ENCODE results near the gene SLC16A7.
"Not testable (repeated sequence)": the region's sequence is repeated elsewhere in the genome, so short reads cannot be mapped to it uniquely, and the experiment has no call there.

SLC16A7 gene

DNA sequence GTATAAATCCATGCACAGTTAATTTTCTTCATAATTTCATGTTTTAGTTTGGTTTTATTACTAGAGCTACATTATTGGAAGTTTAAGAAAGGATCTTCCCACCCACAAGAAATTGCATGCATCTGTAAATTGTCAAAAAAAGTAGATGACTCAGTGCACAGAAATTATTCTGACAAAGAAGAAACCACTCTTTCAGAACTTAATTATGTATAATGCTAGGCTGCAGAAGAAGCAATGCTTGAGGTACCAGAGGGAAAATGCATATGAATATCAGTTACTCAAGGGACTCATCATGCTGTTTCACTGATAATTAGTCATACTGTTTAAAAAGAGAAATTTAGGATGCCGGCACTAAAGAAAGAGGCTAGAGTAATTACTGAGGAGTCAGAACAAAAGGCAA, 147.0 kb downstream of the SLC16A7 start:
- DNase-seq: no peak
- no peak overlapping the region for H2BK5ac ChIP-seq (ENCODE audit: low read depth, low read length, poor library complexity)
- no CpG with 5 or more reads among the region's 1 CpG for WGBS (ENCODE audit: extremely low coverage, insufficient coverage, insufficient read length)
- no peak overlapping the region for H2AFZ ChIP-seq (ENCODE audit: insufficient read depth, low read length, poor library complexity)
- no peak overlapping the region for H3K4me3 ChIP-seq (ENCODE audit: low read depth, low read length)
- no peaks in the 10 kb centered on the region for H3K9me3 ChIP-seq (ENCODE audit: insufficient read depth, low read depth, low read length)
- H4K8ac ChIP-seq (ENCODE audit: low read depth, low read length): no peak overlapping the region
- H2AK5ac ChIP-seq (ENCODE audit: low read length): no peak overlapping the region
- no peak overlapping the region for H3K9ac ChIP-seq (ENCODE audit: low read length)
- H2BK120ac ChIP-seq (ENCODE audit: insufficient read depth, low read length, poor library complexity): no peak overlapping the region
- no peak overlapping the region for H2BK12ac ChIP-seq (ENCODE audit: low read length)
- no peaks in the 10 kb centered on the region for H3K79me1 ChIP-seq (ENCODE audit: low read length)
- H3K27ac ChIP-seq (ENCODE audit: low read depth, low read length): no peak overlapping the region
- H3K18ac ChIP-seq (ENCODE audit: low read length): no peak overlapping the region
- H3K14ac ChIP-seq (ENCODE audit: low read length): no peak overlapping the region
- no peak overlapping the region for H4K12ac ChIP-seq (ENCODE audit: low read depth, low read length)
- H4K91ac ChIP-seq (ENCODE audit: low read depth, low read length): no peak overlapping the region
- H3K4me1 ChIP-seq (ENCODE audit: control insufficient read depth in 1 of 2, insufficient read depth in 2 of 2, low read length in 2 of 2): no peaks in the 10 kb centered on the region
- no peak overlapping the region for H3K4me2 ChIP-seq (ENCODE audit: low read length)
- no peaks in the 10 kb centered on the region for H3K79me2 ChIP-seq (ENCODE audit: control insufficient read depth, insufficient read depth, low read length, poor library complexity)
- no peak overlapping the region for H3K4ac ChIP-seq (ENCODE audit: low read depth, low read length)
- no peaks in the 10 kb centered on the region for H3K36me3 ChIP-seq (ENCODE audit: control insufficient read depth in 1 of 2, insufficient read depth in 2 of 2, low read length in 2 of 2)
- no peaks in the 10 kb centered on the region for H3K27me3 ChIP-seq (ENCODE audit: insufficient read depth, low read length)
- H3K23ac ChIP-seq (ENCODE audit: low read length): no peak overlapping the region

DNA sequence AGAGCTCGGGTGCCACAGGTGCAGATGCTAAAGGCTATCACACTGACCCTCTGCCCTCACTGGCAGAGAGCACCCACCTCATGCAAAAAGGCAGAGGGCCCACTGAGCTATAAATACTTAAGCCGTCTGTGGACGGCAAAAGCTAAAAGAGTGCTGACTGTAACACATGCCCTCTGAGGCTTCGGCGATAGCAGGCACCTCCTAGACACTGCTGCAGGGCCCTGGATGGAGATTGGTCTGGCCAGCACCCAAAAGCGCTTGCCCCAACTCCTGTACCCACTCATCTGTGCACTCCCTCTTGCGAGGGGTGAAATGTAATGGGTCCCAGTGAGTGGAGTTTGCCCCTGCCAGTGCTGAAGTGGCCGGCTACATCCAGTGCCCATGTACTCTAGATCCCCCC, 148.7 kb downstream of the SLC16A7 start:
- H3K4me3 ChIP-seq (ENCODE audit: low read depth, low read length): no peak overlapping the region
- H2AFZ ChIP-seq (ENCODE audit: insufficient read depth, low read length, poor library complexity): no peak overlapping the region
- no peak overlapping the region for H2BK120ac ChIP-seq (ENCODE audit: insufficient read depth, low read length, poor library complexity)
- no peaks in the 10 kb centered on the region for H3K4me1 ChIP-seq (ENCODE audit: control insufficient read depth in 1 of 2, insufficient read depth in 2 of 2, low read length in 2 of 2)
- WGBS (ENCODE audit: extremely low coverage, insufficient coverage, insufficient read length): no CpG with 5 or more reads among the region's 8 CpGs
- H3K4ac ChIP-seq (ENCODE audit: low read depth, low read length): no peak overlapping the region
- no peak overlapping the region for H2BK5ac ChIP-seq (ENCODE audit: low read depth, low read length, poor library complexity)
- no peaks in the 10 kb centered on the region for H3K27me3 ChIP-seq (ENCODE audit: insufficient read depth, low read length)
- H4K12ac ChIP-seq (ENCODE audit: low read depth, low read length): no peak overlapping the region
- H3K27ac ChIP-seq (ENCODE audit: low read depth, low read length): no peak overlapping the region
- no peak overlapping the region for H3K4me2 ChIP-seq (ENCODE audit: low read length)
- no peak overlapping the region for H2BK12ac ChIP-seq (ENCODE audit: low read length)
- no peak overlapping the region for H4K91ac ChIP-seq (ENCODE audit: low read depth, low read length)
- no peaks in the 10 kb centered on the region for H3K79me1 ChIP-seq (ENCODE audit: low read length)
- H4K8ac ChIP-seq (ENCODE audit: low read depth, low read length): no peak overlapping the region
- DNase-seq: no peak
- H3K23ac ChIP-seq (ENCODE audit: low read length): no peak overlapping the region
- H3K14ac ChIP-seq (ENCODE audit: low read length): no peak overlapping the region
- H3K9me3 ChIP-seq (ENCODE audit: insufficient read depth, low read depth, low read length): no peaks in the 10 kb centered on the region
- no peak overlapping the region for H3K9ac ChIP-seq (ENCODE audit: low read length)
- H2AK5ac ChIP-seq (ENCODE audit: low read length): no peak overlapping the region
- H3K79me2 ChIP-seq (ENCODE audit: control insufficient read depth, insufficient read depth, low read length, poor library complexity): no peaks in the 10 kb centered on the region
- H3K18ac ChIP-seq (ENCODE audit: low read length): no peak overlapping the region
- no peaks in the 10 kb centered on the region for H3K36me3 ChIP-seq (ENCODE audit: control insufficient read depth in 1 of 2, insufficient read depth in 2 of 2, low read length in 2 of 2)

- not testable (repeated sequence) for H3K18ac ChIP-seq (ENCODE audit: low read length); H3K4me2 ChIP-seq (ENCODE audit: low read length); H2AFZ ChIP-seq (ENCODE audit: insufficient read depth, low read length, poor library complexity); H2BK12ac ChIP-seq (ENCODE audit: low read length); H3K4me1 ChIP-seq (ENCODE audit: control insufficient read depth in 1 of 2, insufficient read depth in 2 of 2, low read length in 2 of 2); H2BK120ac ChIP-seq (ENCODE audit: insufficient read depth, low read length, poor library complexity); H3K9me3 ChIP-seq (ENCODE audit: insufficient read depth, low read depth, low read length); H3K23ac ChIP-seq (ENCODE audit: low read length); H3K4ac ChIP-seq (ENCODE audit: low read depth, low read length); H3K14ac ChIP-seq (ENCODE audit: low read length); H3K9ac ChIP-seq (ENCODE audit: low read length); H3K36me3 ChIP-seq (ENCODE audit: control insufficient read depth in 1 of 2, insufficient read depth in 2 of 2, low read length in 2 of 2); DNase-seq; H3K27me3 ChIP-seq (ENCODE audit: insufficient read depth, low read length); H3K4me3 ChIP-seq (ENCODE audit: low read depth, low read length); H3K27ac ChIP-seq (ENCODE audit: low read depth, low read length); H3K79me1 ChIP-seq (ENCODE audit: low read length); H4K8ac ChIP-seq (ENCODE audit: low read depth, low read length); H3K79me2 ChIP-seq (ENCODE audit: control insufficient read depth, insufficient read depth, low read length, poor library complexity); H2AK5ac ChIP-seq (ENCODE audit: low read length); H4K91ac ChIP-seq (ENCODE audit: low read depth, low read length); H2BK5ac ChIP-seq (ENCODE audit: low read depth, low read length, poor library complexity); H4K12ac ChIP-seq (ENCODE audit: low read depth, low read length)
- WGBS (ENCODE audit: extremely low coverage, insufficient coverage, insufficient read length): no CpG with 5 or more reads among the region's 19 CpGs
Observed at GRCh38 chr12:59751091-59751490, 155.3 kb downstream of the SLC16A7 start.

DNA sequence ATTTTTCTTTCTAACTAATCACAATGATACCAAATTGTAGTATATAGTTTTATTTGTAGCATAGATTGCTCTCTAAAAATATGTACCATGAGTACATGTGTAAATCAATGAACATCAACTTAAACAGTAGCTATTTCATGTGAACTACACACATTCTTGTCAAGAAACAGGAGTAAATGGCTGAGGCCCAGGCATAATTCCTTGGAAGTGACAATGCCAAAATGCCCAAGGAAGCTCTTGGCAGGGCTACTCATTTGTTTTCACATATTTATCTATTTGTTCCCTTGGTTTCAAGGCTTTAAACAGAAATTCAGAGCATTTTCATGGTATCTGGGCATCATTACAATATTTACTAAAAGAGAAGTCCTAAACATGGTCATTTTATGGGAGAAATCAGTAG, 165.7 kb downstream of the SLC16A7 start:
- Histone ChIP-seq H3K9me3 (ENCODE audit: insufficient read depth, low read depth, low read length) (no peaks in the 10 kb centered on the region), H3K27ac (ENCODE audit: low read depth, low read length) (no peak overlapping the region), H3K4ac (ENCODE audit: low read depth, low read length) (no peak overlapping the region), H3K23ac (ENCODE audit: low read length) (no peak overlapping the region), H4K8ac (ENCODE audit: low read depth, low read length) (no peak overlapping the region), H3K27me3 (ENCODE audit: insufficient read depth, low read length) (no peaks in the 10 kb centered on the region), H2BK120ac (ENCODE audit: insufficient read depth, low read length, poor library complexity) (no peak overlapping the region), H3K79me1 (ENCODE audit: low read length) (no peaks in the 10 kb centered on the region), H2BK12ac (ENCODE audit: low read length) (no peak overlapping the region), H2AK5ac (ENCODE audit: low read length) (no peak overlapping the region), H2AFZ (ENCODE audit: insufficient read depth, low read length, poor library complexity) (no peak overlapping the region), H3K4me3 (ENCODE audit: low read depth, low read length) (no peak overlapping the region), H3K79me2 (ENCODE audit: control insufficient read depth, insufficient read depth, low read length, poor library complexity) (no peaks in the 10 kb centered on the region), H3K18ac (ENCODE audit: low read length) (no peak overlapping the region), H3K36me3 (ENCODE audit: control insufficient read depth in 1 of 2, insufficient read depth in 2 of 2, low read length in 2 of 2) (no peaks in the 10 kb centered on the region), H4K91ac (ENCODE audit: low read depth, low read length) (no peak overlapping the region), H3K9ac (ENCODE audit: low read length) (no peak overlapping the region), H3K4me1 (ENCODE audit: control insufficient read depth in 1 of 2, insufficient read depth in 2 of 2, low read length in 2 of 2) (no peaks in the 10 kb centered on the region), H4K12ac (ENCODE audit: low read depth, low read length) (no peak overlapping the region), H3K14ac (ENCODE audit: low read length) (no peak overlapping the region), H3K4me2 (ENCODE audit: low read length) (no peak overlapping the region), H2BK5ac (ENCODE audit: low read depth, low read length, poor library complexity) (no peak overlapping the region)
- DNase-seq: no peak

DNA sequence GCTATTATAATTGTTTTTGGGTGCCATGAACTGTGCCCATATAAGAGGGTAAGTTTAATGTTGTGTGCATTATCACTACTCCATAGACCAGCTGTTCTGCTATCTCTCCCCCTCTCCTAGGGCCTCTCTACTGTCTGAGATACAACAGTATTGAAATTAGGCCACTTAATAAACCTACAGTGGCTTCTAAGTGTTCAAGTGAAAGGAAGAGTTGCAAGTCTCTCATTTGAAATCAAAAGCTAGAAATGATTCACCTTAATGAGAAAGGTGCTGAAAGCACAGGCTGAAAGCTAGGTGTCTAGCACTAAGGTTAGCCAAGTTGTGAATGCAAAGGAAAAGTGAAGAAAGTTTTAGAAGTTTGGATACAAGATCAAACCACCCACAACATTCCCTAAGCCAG, 168.0 kb downstream of the SLC16A7 start:
- Histone ChIP-seq H3K14ac (ENCODE audit: low read length) (no peak overlapping the region), H4K8ac (ENCODE audit: low read depth, low read length) (no peak overlapping the region), H3K27me3 (ENCODE audit: insufficient read depth, low read length) (no peaks in the 10 kb centered on the region), H3K27ac (ENCODE audit: low read depth, low read length) (no peak overlapping the region), H3K4me2 (ENCODE audit: low read length) (no peak overlapping the region), H3K23ac (ENCODE audit: low read length) (no peak overlapping the region), H2BK120ac (ENCODE audit: insufficient read depth, low read length, poor library complexity) (no peak overlapping the region), H2BK12ac (ENCODE audit: low read length) (no peak overlapping the region), H2AFZ (ENCODE audit: insufficient read depth, low read length, poor library complexity) (no peak overlapping the region), H4K91ac (ENCODE audit: low read depth, low read length) (no peak overlapping the region), H3K4ac (ENCODE audit: low read depth, low read length) (no peak overlapping the region), H3K9ac (ENCODE audit: low read length) (no peak overlapping the region), H3K4me3 (ENCODE audit: low read depth, low read length) (no peak overlapping the region), H3K9me3 (ENCODE audit: insufficient read depth, low read depth, low read length) (no peaks in the 10 kb centered on the region), H3K18ac (ENCODE audit: low read length) (no peak overlapping the region), H3K36me3 (ENCODE audit: control insufficient read depth in 1 of 2, insufficient read depth in 2 of 2, low read length in 2 of 2) (no peaks in the 10 kb centered on the region), H4K12ac (ENCODE audit: low read depth, low read length) (no peak overlapping the region), H3K79me2 (ENCODE audit: control insufficient read depth, insufficient read depth, low read length, poor library complexity) (no peaks in the 10 kb centered on the region), H2BK5ac (ENCODE audit: low read depth, low read length, poor library complexity) (no peak overlapping the region), H3K4me1 (ENCODE audit: control insufficient read depth in 1 of 2, insufficient read depth in 2 of 2, low read length in 2 of 2) (no peaks in the 10 kb centered on the region), H3K79me1 (ENCODE audit: low read length) (no peaks in the 10 kb centered on the region), H2AK5ac (ENCODE audit: low read length) (no peak overlapping the region)
- no peak for DNase-seq
